HG03342 (cell line): Measurements from ENCODE around the gene IL36RN.
"Not testable (repeated sequence)": the region's sequence is repeated elsewhere in the genome, so short reads cannot be mapped to it uniquely, and the experiment has no call there.

Experiments used
- ATAC-seq: cut with Tn5 transposase; IDR thresholded peaks from one replicate; pipeline ENCODE4 v1.9.1; 2021; ENCODE audit warnings: mild to moderate bottlenecking, moderate library complexity; ENCODE audit not compliant: unreplicated experiment

The IL36RN gene

GRCh38 chr2:113096842-113097618 is 38.0 kb downstream of the IL36RN start:
- ATAC-seq: not testable (repeated sequence)

DNA sequence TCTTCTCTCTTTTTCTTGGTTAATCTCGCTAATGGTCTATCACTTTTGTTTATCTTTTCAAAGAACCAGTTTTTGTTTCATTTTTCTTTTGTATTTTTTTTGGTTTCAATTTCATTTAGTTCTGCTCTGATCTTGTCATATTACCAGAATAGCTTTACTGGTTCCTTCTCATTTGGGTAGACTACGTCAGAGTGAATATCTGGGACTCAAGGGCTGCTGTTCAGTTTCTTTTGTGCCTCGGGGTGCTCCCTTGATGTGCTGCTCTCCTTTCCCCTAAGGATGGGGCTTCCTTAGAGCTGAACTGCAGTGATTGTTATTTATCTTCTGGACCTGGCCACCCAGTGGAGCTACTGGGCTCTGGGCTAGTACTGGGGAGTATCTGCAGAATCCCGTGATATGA is 39.0 kb downstream of the IL36RN start:
- ATAC-seq: no peak

DNA sequence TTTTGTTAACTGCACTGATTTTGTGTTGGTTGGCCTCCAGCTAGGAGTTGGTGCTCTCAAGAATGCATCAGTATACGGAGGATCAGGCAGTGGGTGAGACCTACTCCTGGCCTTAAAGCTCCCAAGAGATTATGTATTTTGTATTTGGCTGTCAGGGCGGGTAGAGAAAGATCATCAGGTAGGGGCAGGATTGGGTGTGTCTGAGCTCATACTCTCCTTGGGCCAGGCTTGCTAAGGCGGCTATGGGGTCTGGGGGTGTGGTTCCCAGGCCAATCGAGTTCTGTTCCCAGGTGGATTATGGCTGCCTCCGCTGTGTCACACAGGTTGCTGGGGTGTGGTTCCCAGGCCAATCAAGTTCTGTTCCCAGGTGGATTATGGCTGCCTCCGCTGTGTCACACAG is 39.5 kb downstream of the IL36RN start:
- ATAC-seq: no peak

DNA sequence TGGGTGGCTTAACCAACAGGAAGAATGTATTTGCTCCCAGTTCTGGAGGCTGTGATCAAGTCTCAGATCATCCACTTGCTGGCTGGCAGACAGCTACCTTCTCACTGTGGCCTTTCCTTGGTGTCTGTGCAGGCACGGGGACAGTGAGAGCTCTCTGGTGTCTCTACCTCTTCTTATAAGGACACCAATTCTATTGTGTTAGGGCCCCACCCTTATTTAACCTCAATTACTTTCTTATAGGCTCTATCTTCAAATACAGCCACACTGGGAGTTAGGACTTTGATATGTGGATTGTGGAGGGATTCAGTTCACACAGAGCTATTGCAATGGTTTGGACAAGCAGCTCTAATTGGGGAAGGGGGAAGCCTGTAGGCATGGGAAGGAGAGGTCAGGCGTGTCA is 43.1 kb downstream of the IL36RN start:
- ATAC-seq: no peak

DNA sequence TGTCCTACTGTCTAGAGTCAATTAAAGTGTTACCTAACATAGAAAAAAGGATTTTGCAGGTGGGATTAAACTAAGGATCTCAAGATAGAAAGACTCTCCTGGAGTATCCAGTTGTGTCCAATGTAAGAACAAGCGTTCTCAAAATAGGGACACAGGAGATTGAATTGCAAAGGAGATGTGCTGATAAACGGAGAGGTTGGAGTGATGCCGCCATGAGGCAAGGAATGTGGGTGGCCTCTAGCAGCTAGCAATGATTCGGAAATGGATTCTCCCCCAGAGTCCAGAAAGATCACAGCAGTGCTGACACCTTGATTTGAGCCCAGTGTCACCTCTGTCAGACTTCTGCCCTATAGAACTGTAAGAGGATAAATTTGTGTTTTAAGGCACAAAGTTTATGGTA is 44.3 kb downstream of the IL36RN start:
- ATAC-seq: no peak

DNA sequence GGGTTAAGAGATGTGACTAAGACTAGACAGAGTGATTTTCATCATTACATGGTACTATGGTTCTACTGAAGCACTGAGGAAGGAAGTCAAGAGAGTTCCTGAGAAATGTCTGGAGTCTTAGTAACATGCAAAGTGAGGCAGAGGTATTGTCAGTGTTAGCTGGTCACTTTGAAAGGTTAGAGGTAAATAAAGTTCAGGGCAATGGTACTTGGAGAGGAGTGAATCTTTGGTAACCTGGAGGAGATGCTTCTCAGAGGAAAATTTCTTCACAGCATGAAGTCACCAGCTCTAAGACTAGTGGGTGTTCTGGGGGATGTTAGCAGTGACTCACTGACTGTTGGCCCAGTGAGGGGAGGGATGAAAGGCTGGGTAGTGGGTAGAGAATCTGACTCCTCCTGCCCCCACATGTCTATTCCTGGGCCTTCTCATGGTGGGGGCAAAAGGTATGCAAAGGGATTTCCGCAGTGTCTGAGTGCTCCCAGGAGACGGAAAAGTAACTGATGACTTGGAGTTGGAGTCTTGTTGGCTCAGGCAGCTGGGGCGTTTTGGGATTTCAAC is 45.1 kb downstream of the IL36RN start:
- no peak for ATAC-seq

DNA sequence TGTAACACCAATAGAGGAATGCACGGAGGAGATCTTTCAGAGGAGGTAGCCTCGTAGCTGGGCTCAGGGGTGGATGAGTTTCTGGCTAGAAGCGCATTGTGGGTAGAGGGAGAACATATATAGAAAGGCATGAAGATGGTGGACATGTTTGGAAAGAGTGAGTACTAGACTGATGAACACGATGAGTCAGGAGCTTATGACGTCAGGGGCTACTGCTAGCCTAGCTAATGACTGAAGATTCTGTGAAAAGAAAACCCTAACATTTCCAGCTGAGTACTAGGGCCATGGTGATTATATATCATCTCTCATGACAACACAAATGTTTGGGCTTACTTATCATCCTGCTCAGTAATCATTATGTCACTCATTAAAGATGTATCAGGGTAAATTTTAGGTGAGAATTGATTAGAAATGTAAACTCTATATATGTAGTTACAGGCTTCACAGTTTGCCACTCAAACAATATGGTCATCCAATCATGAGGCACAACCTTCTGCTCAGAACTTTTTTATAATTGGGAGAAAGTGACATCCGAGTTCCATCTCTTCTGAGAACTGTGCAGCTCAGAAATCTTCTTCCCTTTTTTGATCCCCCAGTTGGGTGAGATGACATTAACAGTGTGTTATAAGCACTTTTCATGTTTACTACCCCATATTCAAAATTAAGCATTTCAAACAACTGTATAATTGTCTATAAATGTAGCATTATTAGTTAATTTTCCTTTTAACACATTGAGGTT is 46.2 kb downstream of the IL36RN start:
- ATAC-seq: no peak

DNA sequence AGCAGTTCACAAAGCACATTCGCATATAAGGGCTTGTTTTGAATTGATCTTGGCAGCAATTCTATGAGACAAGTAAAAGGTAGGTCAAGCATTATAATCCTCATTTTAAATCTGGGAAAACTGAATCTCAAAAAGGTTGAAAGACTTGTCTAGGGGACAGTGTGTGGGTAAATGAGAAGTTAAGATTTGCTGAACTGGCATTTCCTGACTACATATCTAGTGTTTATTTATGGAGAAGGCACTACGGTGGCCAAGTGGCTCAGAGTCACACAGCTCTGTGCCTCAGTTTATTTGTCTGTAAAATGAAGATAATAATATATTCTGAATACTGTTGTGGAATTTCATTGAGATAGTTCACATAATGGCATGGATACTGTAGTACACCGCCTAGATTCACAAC is 52.1 kb downstream of the IL36RN start:
- no peak for ATAC-seq

- no peak for ATAC-seq
These were observed 52.9 kb downstream of the IL36RN start for GRCh38 chr2:113111823-113112287.

- no peak for ATAC-seq
These were observed 53.4 kb downstream of the IL36RN start for GRCh38 chr2:113112441-113112840.

- no peak for ATAC-seq
These were observed 53.9 kb downstream of the IL36RN start for GRCh38 chr2:113112871-113113270.

GRCh38 chr2:113113807-113114206 is 54.8 kb downstream of the IL36RN start:
- no peak for ATAC-seq
